Hematopoietic multipotent progenitor cell treated with erythropoietin and hydrocortisone succinate and interleukin-3 and kit ligand, for 4 days (in vitro differentiated cells): ENCODE measurements around the gene ZNF610.
A peak's percentile ranks its signal among the peaks of the same experiment; 100 is the strongest.
"Not testable (repeated sequence)": the region's sequence is repeated elsewhere in the genome, so short reads cannot be mapped to it uniquely, and the experiment has no call there.

Experiments used
- DNase-seq: peaks from one replicate; pipeline ENCODE4 v3.0.0-alpha.2; 2015

The ZNF610 gene

GRCh38 chr19:52336117-52336790 lies at the start of gene ZNF610:
TSS of gene ZNF610 (plus strand) at chr19:52336243. CDS start at chr19:52349173, 12,930 bp downstream.
- DNase-seq: peak; percentile 94

GRCh38 chr19:52286256-52286655 lies 49.8 kb upstream of the ZNF610 start:
- no peak for DNase-seq

GRCh38 chr19:52291781-52292180 lies 44.3 kb upstream of the ZNF610 start:
- DNase-seq: no peak

- not testable (repeated sequence) for DNase-seq
Measured at GRCh38 chr19:52292946-52293345, 43.1 kb upstream of the ZNF610 start.

GRCh38 chr19:52296400-52296772 lies 39.7 kb upstream of the ZNF610 start:
- DNase-seq: no peak

GRCh38 chr19:52296773-52297600 lies 39.1 kb upstream of the ZNF610 start, which contains the start of gene ZNF480:
TSS of gene ZNF480 (plus strand) at chr19:52297169. CDS start at chr19:52300413, 3,244 bp downstream.
- DNase-seq: peak; percentile 89

GRCh38 chr19:52297601-52298364 lies 38.3 kb upstream of the ZNF610 start:
- DNase-seq: peak; percentile 61

GRCh38 chr19:52307275-52307674 lies 28.8 kb upstream of the ZNF610 start:
- peak; percentile 26 for DNase-seq

- no peak for DNase-seq
Measured at GRCh38 chr19:52322429-52322828, 13.6 kb upstream of the ZNF610 start.

- no peak for DNase-seq
Measured at GRCh38 chr19:52331757-52332156, 4.3 kb upstream of the ZNF610 start.

GRCh38 chr19:52335768-52336116 lies 301 bp upstream of the ZNF610 start:
- DNase-seq: no peak

- peak; percentile 26 for DNase-seq
Measured at GRCh38 chr19:52336791-52337381, 843 bp downstream of the ZNF610 start.

GRCh38 chr19:52339022-52339421 lies 3.0 kb downstream of the ZNF610 start:
- DNase-seq: not testable (repeated sequence)

GRCh38 chr19:52343548-52343947 lies 7.5 kb downstream of the ZNF610 start:
- peak; percentile 63 for DNase-seq

- no peak for DNase-seq
Measured at GRCh38 chr19:52345162-52345561, 9.1 kb downstream of the ZNF610 start.

- peak; percentile 15 for DNase-seq
Measured at GRCh38 chr19:52351512-52351911, 15.5 kb downstream of the ZNF610 start.

- DNase-seq: no peak
Measured at GRCh38 chr19:52366414-52366824, 30.4 kb downstream of the ZNF610 start.

GRCh38 chr19:52369559-52370340 lies 33.7 kb downstream of the ZNF610 start, which contains the start of gene ZNF880:
TSS of gene ZNF880 (plus strand) at chr19:52369923. CDS start at chr19:52369966, 43 bp downstream.
- peak; percentile 93 for DNase-seq

GRCh38 chr19:52370341-52370710 lies 34.3 kb downstream of the ZNF610 start:
- DNase-seq: no peak

GRCh38 chr19:52391135-52391534 lies 55.1 kb downstream of the ZNF610 start:
- no peak for DNase-seq

GRCh38 chr19:52397310-52398080 lies 61.5 kb downstream of the ZNF610 start, which contains the start of gene ZNF528:
TSS of gene ZNF528 (plus strand) at chr19:52397849. CDS start at chr19:52402014, 4,165 bp downstream.
- peak; percentile 96 for DNase-seq
